ENCODE data around the gene CLDN1. TPM values are rescaled to one million over a fixed set of nuclear protein-coding genes. Genes with fewer than 3 reads are reported as not detected.

Gene CLDN1
- total and polyA plus RNA-seq, 2 of the 13 experiments (the other 11 are each of a cell fraction or from before 2014, with no cell fraction given), result 42.7 to 51.6 TPM

DNA sequence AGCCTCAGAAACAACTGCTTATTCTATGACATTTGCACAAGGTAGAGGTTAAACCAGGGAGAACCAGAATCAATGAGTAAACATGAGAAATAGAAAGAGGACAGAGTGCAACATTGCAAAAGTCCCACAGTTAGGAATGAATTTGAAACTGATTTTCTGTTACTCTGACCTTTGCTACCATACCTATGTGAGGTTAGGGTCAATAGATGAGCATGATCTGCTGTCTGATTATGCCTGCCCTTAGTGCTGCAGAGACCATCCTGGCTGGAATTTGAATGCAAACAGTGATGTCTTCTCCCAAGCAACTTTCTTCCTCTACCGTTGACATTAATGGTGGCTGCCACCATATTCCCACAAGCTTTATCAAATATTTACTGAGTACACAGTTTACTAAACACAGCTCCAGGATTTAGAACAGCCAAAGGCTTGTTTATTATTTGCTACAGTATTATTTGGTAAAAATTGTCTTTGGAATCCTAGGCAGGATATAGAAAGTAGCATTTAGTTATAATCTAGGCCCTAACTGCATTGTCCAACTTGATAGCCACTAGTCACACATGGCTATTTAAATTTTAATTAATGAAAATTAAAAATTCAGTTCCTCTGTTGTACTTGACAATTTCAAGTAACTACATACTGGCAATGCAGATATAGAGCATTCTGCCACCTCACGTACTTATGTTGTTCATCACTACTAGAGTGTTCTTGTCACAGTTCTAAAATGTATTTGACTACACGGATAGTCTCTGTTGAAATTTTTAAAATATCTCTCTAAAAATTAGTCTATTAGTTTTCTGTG is 8.9 kb upstream of the CLDN1 start (continued):
- TF ChIP-seq LRRFIP1 (CRISPR knock-in tag; conservative IDR thresholded peaks at IDR 0.05) (no peak), FOXO1 (CRISPR knock-in tag; IDR thresholded peaks at IDR 0.05) (peak; percentile 87), SRY (CRISPR knock-in tag; IDR thresholded peaks at IDR 0.05) (no peak; the same call in 1 of the 2 replicates), NCOR1 (IDR thresholded peaks at IDR 0.05; ENCODE audit: borderline replicate concordance, low read length) (peak; percentile 94), HOXA3 (CRISPR knock-in tag; IDR thresholded peaks at IDR 0.05) (peak; percentile 85), XBP1 (CRISPR knock-in tag; IDR thresholded peaks at IDR 0.05) (no peak), BATF2 (CRISPR knock-in tag; IDR thresholded peaks at IDR 0.05) (no peak), MAX (IDR thresholded peaks at IDR 0.05) (peak; percentile 27; the same call in 1 of the 2 replicates), TRIM24 (CRISPR knock-in tag; IDR thresholded peaks at IDR 0.05) (peak; percentile 85), ZNF713 (CRISPR knock-in tag; IDR thresholded peaks at IDR 0.05) (no peak)
- TF ChIP-seq, protein P1, sequence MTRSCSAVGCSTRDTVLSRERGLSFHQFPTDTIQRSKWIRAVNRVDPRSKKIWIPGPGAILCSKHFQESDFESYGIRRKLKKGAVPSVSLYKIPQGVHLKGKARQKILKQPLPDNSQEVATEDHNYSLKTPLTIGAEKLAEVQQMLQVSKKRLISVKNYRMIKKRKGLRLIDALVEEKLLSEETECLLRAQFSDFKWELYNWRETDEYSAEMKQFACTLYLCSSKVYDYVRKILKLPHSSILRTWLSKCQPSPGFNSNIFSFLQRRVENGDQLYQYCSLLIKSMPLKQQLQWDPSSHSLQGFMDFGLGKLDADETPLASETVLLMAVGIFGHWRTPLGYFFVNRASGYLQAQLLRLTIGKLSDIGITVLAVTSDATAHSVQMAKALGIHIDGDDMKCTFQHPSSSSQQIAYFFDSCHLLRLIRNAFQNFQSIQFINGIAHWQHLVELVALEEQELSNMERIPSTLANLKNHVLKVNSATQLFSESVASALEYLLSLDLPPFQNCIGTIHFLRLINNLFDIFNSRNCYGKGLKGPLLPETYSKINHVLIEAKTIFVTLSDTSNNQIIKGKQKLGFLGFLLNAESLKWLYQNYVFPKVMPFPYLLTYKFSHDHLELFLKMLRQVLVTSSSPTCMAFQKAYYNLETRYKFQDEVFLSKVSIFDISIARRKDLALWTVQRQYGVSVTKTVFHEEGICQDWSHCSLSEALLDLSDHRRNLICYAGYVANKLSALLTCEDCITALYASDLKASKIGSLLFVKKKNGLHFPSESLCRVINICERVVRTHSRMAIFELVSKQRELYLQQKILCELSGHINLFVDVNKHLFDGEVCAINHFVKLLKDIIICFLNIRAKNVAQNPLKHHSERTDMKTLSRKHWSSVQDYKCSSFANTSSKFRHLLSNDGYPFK (CRISPR knock-in tag; IDR thresholded peaks at IDR 0.05; ENCODE audit: borderline replicate concordance), result no peak
- TF ChIP-seq, protein P2, sequence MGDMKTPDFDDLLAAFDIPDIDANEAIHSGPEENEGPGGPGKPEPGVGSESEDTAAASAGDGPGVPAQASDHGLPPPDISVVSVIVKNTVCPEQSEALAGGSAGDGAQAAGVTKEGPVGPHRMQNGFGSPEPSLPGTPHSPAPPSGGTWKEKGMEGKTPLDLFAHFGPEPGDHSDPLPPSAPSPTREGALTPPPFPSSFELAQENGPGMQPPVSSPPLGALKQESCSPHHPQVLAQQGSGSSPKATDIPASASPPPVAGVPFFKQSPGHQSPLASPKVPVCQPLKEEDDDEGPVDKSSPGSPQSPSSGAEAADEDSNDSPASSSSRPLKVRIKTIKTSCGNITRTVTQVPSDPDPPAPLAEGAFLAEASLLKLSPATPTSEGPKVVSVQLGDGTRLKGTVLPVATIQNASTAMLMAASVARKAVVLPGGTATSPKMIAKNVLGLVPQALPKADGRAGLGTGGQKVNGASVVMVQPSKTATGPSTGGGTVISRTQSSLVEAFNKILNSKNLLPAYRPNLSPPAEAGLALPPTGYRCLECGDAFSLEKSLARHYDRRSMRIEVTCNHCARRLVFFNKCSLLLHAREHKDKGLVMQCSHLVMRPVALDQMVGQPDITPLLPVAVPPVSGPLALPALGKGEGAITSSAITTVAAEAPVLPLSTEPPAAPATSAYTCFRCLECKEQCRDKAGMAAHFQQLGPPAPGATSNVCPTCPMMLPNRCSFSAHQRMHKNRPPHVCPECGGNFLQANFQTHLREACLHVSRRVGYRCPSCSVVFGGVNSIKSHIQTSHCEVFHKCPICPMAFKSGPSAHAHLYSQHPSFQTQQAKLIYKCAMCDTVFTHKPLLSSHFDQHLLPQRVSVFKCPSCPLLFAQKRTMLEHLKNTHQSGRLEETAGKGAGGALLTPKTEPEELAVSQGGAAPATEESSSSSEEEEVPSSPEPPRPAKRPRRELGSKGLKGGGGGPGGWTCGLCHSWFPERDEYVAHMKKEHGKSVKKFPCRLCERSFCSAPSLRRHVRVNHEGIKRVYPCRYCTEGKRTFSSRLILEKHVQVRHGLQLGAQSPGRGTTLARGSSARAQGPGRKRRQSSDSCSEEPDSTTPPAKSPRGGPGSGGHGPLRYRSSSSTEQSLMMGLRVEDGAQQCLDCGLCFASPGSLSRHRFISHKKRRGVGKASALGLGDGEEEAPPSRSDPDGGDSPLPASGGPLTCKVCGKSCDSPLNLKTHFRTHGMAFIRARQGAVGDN (CRISPR knock-in tag; IDR thresholded peaks at IDR 0.05), result no peak
- TF ChIP-seq, protein P3, sequence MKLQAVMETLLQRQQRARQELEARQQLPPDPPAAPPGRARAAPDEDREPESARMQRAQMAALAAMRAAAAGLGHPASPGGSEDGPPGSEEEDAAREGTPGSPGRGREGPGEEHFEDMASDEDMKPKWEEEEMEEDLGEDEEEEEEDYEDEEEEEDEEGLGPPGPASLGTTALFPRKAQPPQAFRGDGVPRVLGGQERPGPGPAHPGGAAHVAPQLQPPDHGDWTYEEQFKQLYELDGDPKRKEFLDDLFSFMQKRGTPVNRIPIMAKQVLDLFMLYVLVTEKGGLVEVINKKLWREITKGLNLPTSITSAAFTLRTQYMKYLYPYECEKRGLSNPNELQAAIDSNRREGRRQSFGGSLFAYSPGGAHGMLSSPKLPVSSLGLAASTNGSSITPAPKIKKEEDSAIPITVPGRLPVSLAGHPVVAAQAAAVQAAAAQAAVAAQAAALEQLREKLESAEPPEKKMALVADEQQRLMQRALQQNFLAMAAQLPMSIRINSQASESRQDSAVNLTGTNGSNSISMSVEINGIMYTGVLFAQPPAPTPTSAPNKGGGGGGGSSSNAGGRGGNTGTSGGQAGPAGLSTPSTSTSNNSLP (IDR thresholded peaks at IDR 0.05; ENCODE audit: low read depth, low read length), result peak; percentile 97
- TF ChIP-seq, protein P4, sequence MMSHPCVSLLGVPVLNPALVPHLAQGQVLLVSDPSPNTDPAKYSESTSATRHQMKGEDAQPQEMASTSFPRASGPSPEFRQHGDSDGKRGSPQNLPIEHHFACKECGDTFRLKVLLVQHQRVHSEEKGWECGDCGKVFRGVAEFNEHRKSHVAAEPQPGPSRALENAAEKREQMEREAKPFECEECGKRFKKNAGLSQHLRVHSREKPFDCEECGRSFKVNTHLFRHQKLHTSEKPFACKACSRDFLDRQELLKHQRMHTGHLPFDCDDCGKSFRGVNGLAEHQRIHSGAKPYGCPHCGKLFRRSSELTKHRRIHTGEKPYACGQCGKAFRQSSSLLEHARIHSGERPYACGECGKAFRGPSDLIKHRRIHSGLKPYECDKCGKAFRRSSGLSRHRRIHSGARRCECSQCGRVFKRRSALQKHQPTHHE (CRISPR knock-in tag; IDR thresholded peaks at IDR 0.05; ENCODE audit: borderline replicate concordance), result no peak
